HG03571 (cell line): Measurements from ENCODE around the gene GAREM1.
"Not testable (repeated sequence)": the region's sequence is repeated elsewhere in the genome, so short reads cannot be mapped to it uniquely, and the experiment has no call there.

Source experiments
- ATAC-seq: cut with Tn5 transposase; IDR thresholded peaks from one replicate; pipeline ENCODE4 v1.9.1; 2021; ENCODE audit not compliant: unreplicated experiment

The GAREM1 gene

DNA sequence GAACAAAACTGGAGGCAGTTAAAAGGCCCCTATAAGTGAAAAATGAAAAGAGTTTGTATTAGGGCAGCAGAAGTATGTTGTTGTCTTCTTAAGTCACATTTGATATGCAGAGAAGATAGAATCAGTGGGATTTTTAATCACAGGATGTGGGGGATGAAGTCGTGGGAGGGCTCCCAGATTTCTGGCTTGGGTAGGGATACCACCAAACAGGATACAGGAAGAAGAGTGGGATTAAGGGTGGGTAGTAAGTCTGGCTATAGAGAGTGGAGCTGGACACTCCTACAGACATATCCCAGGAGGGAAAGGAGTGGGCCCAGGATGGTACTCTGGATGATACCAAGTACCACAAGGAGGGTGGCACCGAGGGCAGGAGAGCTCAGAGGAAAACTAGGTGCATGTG, 99.3 kb downstream of the GAREM1 start:
- no peak for ATAC-seq

DNA sequence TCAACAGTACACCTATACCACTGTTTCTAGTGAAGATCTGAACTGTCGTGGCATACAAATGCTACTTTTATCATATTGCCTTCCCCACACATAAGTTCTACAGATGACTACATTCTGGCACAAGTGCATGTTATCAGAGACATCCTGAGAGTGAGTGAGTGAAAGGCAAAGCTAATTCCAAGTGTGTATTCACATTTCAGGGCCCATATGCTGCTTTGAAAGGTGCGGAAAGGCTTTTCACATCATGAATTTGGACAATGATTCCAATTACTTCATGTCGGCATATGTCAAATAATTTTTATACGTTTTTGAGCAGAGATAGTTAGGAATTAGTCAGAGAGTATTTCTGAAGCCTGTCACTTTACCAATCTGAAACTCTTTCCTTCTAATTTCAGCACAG, 101.7 kb downstream of the GAREM1 start:
- ATAC-seq = no peak

DNA sequence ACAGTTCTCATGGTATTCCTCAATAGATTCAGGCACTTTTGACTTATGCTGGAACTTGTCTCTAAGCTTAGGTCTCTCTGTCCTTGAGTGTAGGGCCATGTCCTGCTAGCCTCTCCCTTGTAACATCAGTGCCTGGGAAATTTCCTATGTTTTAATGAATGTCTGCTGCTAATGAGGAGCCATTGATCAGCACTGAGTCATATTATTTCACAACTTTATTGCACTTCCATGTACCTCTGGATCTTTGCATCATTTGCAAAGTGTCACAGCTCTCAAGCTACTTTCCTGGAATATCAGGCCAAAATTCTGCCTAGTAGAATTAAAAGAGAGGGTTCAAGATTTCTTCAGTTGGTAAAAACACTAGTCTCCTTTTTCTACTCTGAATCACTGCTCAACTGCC, 102.5 kb downstream of the GAREM1 start:
- ATAC-seq = no peak

DNA sequence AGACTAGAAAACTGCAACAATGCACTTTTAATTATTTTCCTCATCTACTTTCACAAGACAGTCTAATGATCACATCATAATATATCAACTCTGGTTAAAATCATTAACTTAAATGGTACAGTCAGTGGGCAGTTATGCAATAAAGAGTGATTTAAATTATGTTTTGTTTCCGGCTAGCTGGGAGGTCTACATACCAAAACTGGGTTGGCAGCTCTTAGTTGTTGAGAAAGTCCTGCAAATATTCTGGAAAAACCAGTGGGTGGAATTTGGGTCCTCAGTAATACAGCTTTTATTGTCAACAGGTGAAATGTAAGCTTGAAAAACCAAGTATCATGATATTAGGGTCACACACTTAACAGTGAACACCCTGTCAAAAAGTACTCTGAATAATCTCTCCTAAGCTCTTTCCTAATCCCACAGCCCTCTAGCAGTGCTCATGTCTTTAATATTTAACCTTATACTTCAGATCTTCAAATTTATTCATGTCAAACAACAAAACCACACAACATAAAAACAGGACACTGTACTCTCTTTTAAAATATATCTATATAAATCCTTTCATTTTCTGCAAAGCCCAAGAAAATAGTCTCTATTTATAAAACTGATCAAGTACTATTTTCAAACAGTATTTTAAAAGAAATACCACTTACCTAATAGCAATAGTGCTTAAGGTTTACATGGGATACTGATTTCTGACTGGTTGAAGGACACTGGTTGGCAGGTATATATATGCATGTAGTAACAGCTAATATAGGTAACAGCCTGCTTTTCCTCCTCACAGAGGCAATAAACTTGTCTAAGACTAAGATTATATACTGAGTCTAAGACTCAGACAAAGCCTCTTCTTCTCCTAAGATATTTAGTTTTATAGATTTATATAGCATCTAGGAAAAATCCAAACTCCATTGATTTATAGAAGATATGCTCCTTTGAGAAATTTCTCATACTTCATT, 103.8 kb downstream of the GAREM1 start:
- ATAC-seq = no peak

DNA sequence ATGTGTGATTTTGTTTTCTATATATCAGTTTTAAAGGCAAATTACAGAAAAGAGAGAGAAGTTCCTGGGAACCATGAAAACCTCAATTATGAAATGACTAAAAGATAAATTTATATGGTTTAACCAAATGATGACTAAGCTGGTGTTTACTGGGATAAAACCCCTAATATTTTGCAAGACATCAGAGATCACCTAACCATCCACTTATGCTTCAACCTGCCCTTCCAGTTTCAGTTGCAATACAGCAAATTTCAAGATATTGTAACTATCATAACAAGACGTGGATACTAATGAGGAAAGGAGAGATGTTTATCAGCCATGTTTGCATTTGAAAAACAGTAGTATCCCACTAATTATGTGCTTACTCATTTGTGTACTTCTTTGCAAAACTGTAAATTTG, 108.2 kb downstream of the GAREM1 start:
- ATAC-seq = no peak

DNA sequence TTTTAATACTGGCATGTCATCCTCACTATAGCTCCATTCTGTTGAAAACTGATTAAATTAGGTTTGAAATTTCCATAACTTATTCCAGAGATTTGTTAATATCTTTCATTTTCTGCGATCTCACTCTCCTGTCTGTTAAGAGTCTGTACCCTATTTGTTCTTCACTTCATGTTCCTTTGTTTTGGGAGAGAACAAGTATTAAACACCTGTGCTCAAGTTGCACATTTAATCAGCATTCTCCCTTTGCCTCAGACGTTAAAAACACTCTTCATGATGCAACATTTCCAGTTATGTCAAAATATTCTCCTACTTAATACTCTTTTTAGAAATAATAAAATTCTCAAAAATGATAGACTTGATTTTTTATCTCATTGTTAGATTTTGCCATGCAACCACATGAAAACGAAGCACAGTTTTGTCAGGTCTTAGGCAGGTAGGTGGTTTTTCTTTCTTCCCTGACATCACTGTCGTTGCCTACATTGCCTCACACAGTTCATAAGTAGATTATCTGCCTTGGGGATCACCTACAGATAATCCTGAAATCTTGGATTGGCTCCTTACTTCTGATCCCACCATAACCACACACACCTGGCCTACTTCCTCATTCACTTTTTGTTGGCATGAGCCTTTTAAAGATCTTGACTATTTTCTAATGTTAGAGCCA, 109.9 kb downstream of the GAREM1 start:
- no peak for ATAC-seq

DNA sequence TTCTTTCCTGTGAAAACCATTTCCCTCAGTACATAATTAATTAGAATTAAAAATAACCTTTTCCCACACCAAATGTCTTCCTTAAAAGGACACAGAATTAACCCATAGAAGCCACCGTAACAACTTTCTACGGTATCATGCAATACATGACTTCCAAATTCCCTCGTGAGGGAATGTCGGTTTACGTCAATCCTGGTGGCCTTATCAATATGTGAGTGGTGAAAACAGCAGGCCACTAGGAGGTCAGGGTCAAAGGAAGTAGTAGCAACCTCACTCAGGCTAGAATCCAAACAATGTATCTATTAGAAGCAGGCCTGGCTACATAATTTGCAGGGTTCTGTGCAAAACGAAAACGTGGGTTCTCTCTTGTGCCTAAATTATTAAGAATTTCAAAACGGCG, 112.2 kb downstream of the GAREM1 start:
- ATAC-seq = no peak

DNA sequence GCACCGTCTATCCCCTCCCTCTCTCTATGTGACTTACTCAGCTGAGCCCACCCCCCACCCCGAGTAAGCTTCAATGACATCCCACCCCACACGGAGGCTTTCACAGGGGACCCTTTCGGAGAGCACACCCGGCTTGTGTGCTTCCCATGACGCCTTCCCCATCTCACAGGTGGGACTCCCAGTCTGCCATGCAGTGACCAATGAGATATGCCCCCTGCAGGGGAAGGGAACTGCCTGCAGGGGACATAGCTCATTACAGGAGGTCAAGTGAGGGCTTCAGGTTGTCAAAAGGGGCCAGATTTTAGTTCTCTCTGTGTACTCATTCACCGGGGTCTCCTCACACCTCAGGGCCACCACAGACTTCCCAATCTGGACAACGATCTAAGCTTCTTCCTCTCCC, 112.6 kb downstream of the GAREM1 start:
- no peak for ATAC-seq

DNA sequence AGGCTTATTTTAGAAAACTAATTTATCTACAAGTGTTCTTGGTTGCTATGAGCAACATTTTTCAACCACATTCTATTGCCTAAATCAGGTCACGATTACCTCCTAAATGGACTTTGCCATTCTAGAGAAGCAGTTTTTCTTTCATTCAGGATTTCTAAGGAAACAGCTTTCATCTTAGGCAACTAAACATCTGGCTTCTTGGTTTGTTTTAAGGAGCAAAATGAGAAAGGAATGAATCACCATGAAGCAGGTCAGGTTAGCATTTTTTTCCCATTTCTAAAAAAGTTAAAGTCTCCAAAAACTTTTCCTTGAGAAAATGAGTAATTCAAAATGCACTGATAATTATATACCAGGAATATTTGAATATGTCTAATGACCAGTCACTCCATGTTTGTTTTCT, 114.8 kb downstream of the GAREM1 start:
- ATAC-seq = no peak

DNA sequence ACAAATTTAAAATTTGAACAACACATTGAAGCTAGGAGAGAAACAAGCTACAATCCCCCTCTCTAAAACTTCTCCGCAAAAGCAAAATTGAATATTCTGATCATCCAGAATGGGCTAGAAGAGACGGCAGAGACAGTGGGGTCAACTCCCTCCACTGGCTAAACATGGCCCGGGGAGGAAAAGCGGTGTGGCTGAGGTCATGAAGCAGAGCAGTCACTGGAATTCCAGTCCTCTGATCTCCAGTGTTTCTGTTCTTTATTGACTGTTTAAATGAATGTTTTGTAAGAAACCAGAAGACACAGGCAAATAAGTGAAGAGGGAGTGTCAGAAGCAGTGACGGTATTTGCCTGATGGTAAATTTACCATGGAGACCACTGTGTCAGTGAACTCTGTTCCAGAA, 116.2 kb downstream of the GAREM1 start:
- ATAC-seq = no peak

DNA sequence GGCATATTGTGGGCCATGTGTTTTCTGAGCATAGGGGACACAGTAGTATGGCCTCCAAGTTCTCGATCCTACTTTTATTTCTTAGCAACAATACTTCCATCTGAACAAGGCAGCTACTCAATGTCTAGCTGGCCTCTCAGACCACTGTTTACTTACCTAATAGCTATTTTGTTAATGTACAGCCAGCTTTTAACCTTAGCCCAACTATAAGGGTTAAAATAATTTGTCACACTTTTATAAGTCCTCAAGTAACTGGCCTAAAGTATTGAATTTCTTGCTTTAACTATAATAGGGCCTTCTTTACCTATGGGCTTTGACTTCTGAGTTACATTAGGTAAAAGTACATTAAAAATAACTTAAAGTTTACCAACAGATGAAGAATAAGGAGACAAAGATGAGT, 117.4 kb downstream of the GAREM1 start:
- no peak for ATAC-seq

DNA sequence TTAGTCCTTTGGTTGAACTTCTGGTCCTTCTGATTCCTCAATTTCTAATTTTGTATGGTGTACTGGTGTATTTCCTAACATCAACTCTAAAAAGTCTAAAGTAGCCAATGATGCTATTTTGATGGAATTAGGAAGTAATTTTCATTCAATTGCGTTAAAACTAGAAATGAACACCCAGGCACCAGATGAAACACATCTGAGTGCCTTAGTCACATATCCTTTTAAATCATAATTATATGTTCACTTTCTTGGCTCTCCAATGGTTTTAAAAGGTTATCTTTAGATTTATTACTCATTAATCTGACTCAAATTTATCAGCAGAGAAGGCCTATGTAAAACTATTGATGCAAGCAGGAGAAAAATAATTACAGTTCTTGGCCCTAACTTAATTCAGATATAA, 119.7 kb downstream of the GAREM1 start:
- no peak for ATAC-seq

DNA sequence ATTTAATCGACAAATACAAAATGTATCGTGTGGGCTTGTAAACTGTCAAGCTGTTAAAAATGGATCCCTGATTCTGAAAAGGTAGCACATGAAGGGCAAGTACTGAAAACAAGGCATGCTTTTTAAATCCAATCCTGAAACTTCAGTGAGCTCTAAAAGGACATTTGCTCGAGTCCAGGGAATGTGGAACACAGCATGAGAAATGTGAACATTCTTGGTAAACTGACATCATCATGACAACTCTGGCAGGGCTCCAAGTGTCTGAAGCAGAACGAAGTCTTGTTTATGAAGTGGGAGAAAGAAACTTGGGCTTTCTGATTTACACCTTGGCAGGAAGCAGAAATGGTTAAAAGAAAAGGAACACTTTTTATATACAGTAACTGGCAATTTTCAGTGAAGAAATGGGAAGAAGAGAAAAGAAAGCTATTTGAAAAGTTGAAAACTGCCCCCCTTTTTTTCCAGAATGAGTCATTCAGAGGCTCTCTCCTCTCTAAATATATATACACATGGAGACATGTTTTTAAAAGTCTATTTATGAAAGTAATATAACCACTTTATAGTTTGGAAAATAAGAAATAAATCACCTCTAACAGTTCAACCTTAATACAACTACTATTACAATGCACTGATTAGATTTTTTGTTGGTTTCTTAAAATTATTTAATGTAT, 120.8 kb downstream of the GAREM1 start:
- ATAC-seq = no peak

DNA sequence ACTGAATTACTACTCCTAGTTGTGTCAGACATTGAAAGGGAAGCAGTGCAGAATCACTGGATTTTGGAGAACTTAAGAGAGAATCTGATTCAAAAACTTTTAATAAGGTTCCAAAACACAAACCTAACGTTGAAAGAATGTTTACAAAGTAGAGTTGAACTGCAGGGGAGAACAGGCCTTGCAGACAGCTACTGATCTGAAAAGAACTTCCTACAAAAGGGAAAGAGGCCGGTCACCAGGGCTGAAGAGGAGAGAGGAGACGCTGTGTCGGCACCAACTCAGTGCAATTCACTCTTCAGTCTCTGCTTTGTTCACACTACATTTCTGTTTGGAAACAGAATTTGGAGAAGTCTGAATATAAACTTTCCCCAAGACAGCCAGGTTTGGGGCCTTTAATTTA, 124.0 kb downstream of the GAREM1 start:
- ATAC-seq = no peak

DNA sequence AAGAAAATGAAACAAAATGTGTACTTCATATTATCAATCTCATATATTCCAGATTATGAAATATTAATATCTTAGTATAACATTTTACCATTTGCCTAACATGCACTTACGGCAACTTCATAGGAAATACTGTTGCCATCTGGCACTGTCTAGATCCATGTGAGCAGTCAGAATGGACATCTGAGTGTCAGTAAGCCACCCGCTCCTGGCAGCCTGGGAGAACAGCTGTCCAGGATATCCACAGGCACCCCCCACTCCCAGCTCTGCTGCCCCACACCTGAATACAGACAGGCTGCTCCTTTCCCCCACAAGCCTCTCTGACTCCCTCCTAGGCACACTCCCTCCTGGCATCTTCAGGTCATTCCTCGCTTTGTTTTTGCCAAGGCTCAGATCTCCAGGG, 127.0 kb downstream of the GAREM1 start:
- no peak for ATAC-seq

DNA sequence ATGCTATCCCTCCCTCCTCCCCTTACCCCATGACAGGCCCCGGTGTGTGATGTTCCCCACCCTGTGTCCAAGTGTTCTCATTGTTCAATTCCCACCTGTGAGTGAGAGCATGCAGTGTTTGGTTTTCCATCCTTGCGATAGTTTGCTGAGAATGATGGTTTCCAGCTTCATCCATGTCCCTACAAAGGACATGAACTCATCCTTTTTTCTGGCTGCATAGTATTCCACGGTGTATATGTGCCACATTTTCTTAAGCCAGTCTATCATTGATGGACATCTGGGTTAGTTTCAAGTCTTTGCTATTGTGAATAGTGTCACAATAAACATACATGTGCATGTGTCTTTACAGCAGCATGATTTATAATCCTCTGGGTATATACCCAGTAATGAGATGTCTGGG, 129.6 kb downstream of the GAREM1 start:
- ATAC-seq = not testable (repeated sequence)

DNA sequence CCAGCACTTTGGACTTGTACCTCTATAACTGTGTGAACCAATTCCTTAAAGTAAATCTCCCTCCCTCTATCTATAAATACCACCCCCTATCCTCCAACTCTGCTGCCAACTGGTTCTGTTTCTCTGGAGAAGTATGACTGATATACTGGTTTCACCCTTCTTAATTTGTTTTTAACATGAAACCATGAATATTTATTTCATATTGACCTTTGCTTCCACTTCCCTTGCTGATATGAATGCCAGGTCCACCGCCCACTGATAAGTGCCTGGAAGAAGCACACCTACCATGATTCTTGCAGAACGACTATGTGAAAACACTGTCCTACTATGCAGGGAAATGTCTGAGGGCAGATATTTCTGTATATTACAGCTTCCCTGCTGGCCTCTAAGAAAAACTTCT, 131.6 kb downstream of the GAREM1 start:
- no peak for ATAC-seq

DNA sequence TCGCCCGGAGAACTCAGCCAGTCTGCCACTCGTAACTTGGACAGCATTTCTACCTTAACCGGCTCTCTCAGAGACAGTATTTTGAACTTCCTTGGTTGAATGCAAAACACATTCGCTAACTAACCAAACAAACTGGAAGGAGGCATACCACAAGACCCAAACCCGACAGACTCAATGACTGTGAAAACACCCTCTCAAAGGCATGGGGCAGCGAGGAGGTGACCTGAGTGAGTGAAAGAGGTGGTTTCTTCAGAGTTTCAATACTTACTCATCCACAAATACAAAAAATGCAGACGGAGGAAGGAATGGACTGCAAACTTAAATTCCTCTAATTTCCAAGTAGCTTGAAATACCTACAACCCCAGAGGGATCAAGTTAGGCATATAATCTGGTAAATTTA, 132.9 kb downstream of the GAREM1 start:
- no peak for ATAC-seq

DNA sequence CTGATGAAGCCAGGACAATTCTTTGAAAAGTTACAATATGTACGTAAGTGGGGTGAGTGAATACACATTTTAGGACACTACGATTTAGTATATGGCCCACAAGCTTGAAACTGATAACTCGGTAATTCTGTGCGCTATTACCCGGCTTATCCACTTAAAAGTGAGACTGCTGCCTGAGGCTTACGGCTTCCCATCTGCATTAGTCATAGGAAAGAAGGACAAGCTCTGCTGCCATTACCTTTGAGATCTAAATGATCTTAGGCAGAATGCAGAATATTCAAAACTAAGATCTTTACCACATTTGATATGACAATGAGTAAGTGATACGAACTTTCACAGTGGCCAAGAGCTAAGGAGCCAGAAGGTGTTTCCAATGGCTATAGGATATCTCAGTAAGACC, 133.3 kb downstream of the GAREM1 start:
- no peak for ATAC-seq

DNA sequence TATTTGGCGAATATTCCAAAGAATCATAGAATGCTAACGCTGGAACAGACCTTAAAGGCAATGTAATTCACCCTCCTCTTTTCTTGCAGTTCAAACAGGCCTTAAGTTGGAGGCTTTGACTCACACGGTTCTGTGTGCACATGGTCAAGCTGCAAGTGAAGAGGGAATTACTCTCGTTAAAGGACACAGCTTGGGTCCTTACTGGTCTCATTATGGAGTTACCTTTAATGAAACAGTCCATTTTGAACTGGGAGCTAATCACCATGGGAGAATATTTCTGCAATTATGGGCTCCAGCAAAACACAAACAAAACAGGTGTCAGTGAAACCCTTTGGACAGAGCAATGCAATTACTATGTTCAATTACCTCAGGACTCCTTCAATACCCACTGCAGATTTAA, 135.5 kb downstream of the GAREM1 start:
- no peak for ATAC-seq

DNA sequence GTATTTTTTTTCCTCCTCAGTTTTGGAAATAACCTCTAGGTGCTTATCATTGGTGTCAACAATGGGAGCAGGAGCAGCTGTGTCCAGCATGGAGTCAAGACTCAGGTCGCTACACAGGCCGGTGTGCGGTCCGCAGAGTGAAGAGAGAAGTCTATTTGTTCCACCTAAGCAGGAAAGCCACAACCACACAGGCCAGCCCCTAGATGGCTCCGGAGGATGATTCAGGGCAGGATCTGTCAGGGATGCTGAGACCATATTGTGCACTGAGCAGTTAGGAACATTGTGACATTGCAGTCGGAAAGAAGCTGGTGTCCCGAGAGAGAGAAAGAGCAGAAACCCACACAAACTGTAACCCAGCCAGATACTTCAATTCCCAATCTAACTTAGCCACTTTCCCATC, 136.9 kb downstream of the GAREM1 start:
- no peak for ATAC-seq

DNA sequence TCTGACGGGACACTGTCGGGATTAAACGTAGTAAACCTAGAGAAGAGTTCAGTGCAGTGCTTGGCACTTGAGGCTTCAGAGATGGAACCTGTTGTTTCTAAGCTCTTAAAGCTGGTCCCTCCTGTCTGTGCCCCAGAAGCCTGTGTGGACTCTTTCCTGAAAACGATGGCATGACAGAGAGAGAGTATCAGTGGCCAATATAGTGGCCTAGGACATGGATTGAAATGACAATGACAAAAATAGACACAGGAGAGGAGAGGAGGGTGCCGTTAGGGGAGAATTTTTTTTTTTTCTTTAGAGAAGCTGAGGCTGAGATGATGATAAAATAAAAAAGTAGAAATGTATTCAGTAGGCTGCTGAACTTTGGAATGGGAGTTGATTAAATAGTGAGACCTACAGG, 138.0 kb downstream of the GAREM1 start:
- no peak for ATAC-seq
